ENCODE data around the gene PTPRD.

DNA sequence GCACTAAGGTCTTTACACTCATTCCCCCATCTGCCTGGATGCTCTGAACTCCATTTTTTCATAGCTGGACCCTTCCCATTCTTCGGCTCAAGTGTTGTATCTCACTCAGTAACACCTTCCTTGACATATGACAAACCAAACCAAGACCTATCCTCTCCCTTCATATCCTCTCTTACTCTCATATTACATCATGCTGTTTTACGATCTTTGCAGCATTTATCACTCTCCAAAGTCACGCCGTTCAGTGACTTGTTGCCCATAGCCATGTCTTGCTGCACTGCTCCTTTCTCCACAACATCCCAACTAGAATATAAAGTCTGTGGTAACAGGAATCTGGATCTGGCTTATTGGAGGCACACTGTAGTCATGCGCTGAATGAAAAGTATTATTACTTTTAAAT lies 1889.6 kb downstream of the PTPRD start:
- TF ChIP-seq, protein P1, sequence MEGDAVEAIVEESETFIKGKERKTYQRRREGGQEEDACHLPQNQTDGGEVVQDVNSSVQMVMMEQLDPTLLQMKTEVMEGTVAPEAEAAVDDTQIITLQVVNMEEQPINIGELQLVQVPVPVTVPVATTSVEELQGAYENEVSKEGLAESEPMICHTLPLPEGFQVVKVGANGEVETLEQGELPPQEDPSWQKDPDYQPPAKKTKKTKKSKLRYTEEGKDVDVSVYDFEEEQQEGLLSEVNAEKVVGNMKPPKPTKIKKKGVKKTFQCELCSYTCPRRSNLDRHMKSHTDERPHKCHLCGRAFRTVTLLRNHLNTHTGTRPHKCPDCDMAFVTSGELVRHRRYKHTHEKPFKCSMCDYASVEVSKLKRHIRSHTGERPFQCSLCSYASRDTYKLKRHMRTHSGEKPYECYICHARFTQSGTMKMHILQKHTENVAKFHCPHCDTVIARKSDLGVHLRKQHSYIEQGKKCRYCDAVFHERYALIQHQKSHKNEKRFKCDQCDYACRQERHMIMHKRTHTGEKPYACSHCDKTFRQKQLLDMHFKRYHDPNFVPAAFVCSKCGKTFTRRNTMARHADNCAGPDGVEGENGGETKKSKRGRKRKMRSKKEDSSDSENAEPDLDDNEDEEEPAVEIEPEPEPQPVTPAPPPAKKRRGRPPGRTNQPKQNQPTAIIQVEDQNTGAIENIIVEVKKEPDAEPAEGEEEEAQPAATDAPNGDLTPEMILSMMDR (IDR thresholded peaks at IDR 0.05) = no peak
- TF ChIP-seq POLR2A (IDR thresholded peaks at IDR 0.05) = no peak
- TF ChIP-seq EP300 (IDR thresholded peaks at IDR 0.05) = no peak

All from ovary (tissue), 3 donors.